ENCODE data around the gene SLC38A8.

- TF ChIP-seq POLR2A (IDR thresholded peaks at IDR 0.05) (no peak), POLR2AphosphoS5 (IDR thresholded peaks at IDR 0.05) (no peak), CTCF (IDR thresholded peaks at IDR 0.05) (no peak)
These were observed 37.1 kb upstream of the SLC38A8 start for GRCh38 chr16:84079664-84080063.
